GM21381 (cell line): ENCODE measurements around the gene PCDHB7.
"Not testable (repeated sequence)": the region's sequence is repeated elsewhere in the genome, so short reads cannot be mapped to it uniquely, and the experiment has no call there.

Experiments
- ATAC-seq: cut with Tn5 transposase; IDR thresholded peaks from one replicate; pipeline ENCODE4 v1.9.1; 2021; ENCODE audit warnings: mild to moderate bottlenecking, moderate library complexity; ENCODE audit not compliant: unreplicated experiment

The PCDHB7 gene

DNA sequence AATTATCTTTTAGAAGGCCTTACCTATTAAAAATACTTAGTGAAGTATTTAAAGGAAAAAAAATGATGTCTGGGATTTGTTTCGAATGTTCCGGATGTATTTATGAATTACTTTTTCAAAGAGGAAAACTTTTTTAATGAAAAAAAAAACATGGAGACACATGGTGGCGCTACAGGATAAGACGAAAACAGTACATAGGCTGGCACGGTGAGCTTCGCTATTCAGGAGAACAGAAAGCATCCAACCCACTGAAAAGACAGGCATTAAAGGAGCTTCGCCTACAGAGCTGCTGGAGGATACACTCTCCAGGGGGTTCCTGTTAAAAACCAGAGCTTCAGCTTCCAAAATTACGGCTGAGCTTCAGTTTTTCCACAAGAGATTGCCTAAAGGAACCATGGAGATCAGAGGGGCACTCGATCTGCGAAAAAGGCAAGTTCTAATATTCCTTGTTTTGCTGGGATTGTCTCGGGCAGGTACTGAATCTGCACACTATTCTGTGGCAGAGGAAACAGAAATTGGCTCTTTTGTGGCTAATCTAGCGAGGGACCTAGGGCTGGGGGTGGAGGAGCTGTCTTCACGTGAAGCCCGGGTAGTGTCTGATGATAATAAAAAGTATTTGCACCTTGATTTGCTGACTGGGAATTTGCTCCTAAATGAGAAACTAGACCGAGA lies 50.8 kb downstream of the PCDHB7 start, which contains the start of gene PCDHB14:
Gene PCDHB14 (plus strand): TSS at position 232 of the 672 bp plus-strand sequence. CDS start 163 bp downstream, at position 395.
- no peak for ATAC-seq

DNA sequence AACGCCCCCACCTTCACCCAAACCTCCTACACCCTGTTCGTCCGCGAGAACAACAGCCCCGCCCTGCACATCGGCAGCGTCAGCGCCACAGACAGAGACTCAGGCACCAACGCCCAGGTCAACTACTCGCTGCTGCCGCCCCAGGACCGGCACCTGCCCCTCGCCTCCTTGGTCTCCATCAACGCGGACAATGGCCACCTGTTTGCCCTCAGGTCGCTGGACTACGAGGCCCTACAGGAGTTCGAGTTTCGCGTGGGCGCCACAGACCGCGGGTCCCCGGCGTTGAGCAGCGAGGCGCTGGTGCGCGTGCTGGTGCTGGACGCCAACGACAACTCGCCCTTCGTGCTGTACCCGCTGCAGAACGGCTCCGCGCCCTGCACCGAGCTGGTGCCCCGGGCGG lies 52.4 kb downstream of the PCDHB7 start:
- ATAC-seq, result not testable (repeated sequence)

DNA sequence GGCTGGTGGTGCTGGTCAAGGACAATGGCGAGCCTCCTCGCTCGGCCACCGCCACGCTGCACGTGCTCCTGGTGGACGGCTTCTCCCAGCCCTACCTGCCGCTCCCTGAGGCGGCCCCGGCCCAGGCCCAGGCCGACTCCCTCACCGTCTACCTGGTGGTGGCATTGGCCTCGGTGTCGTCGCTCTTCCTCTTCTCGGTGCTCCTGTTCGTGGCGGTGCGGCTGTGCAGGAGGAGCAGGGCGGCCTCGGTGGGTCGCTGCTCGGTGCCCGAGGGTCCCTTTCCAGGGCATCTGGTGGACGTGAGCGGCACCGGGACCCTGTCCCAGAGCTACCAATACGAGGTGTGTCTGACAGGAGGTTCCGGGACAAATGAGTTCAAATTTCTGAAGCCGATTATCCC lies 53.0 kb downstream of the PCDHB7 start:
- not testable (repeated sequence) for ATAC-seq
